ENCODE measurements around the gene KIRREL3.

The KIRREL3 gene

GRCh38 chr11:126840975-126841374 is 159.6 kb downstream of the KIRREL3 start:
- DNase-seq (ENCODE audit: low read depth), result no peak
- H3K4me3 ChIP-seq (ENCODE audit: control insufficient read depth, low read depth, low read length), result no peak overlapping the region
- TF ChIP-seq CTCF (IDR thresholded peaks at IDR 0.05; ENCODE audit: control insufficient read depth, insufficient read depth, low read depth, low read length, missing control alignments), result no peak

GRCh38 chr11:126840201-126840886 is 160.2 kb downstream of the KIRREL3 start:
- no peak overlapping the region for H3K4me3 ChIP-seq (ENCODE audit: control insufficient read depth, low read depth, low read length)
- TF ChIP-seq CTCF (IDR thresholded peaks at IDR 0.05; ENCODE audit: control insufficient read depth, insufficient read depth, low read depth, low read length, missing control alignments), result no peak
- DNase-seq (ENCODE audit: low read depth), result peak; percentile 52

DNA sequence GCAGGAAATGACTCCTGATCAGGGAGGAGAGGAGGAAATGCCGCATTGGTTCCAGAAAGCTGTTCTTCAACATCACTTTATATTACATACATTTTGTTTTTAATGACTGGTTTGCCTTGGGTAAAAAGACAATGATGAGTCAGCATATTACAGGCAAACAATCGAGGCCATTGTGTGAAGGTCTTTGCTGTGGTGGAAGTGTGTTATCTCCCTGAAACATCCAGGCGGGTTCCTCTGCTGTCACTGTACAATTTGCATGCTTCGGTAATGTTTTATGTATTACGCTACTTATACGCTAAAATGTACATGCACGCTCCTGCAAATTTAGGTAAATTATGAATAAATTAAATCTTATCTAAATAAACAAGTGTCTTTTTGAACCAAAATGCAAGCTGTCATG is 161.1 kb downstream of the KIRREL3 start:
- no peak overlapping the region for H3K4me3 ChIP-seq (ENCODE audit: control insufficient read depth, low read depth, low read length)
- DNase-seq (ENCODE audit: low read depth), result no peak
- TF ChIP-seq CTCF (IDR thresholded peaks at IDR 0.05; ENCODE audit: control insufficient read depth, insufficient read depth, low read depth, low read length, missing control alignments), result no peak

DNA sequence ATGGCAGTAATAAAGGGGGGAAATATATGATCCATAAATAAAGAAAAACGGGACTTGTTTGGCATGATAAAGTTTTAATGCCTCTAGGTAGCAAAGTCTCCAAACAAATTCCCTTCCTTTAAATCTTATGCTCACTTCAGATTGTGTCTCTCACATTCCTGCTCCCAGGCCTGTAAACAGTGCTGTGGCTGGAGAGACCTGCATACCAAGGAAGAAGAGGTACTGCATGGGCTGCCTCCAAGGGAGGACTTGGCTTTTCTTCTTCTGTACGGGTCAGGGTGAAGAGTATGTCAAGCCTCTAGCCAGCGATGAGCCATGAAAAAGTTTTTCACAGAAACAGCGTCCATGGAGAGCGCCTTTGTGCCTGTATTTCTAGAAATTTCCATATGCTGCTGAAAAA is 161.8 kb downstream of the KIRREL3 start:
- DNase-seq (ENCODE audit: low read depth), result no peak
- H3K4me3 ChIP-seq (ENCODE audit: control insufficient read depth, low read depth, low read length), result no peak overlapping the region
- no peak for TF ChIP-seq CTCF (IDR thresholded peaks at IDR 0.05; ENCODE audit: control insufficient read depth, insufficient read depth, low read depth, low read length, missing control alignments)

DNA sequence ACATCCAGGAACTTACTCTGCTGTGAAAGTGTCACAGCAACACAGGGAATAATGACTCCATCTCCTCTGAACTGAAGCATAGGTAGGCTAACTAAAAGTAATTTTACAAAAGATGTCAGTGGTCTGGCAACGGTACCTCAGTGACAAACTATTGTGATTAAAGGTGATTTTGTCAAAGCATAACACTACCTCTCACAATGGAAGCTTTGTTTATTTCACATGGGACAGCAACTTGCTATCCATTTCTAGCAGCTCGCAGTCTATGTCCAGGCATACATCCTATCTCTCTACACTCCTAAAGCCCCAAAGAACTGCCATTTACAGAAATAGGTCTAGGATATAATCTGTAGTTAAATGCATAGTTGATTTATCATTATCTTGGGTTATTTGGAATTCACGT is 163.0 kb downstream of the KIRREL3 start:
- no peak for TF ChIP-seq CTCF (IDR thresholded peaks at IDR 0.05; ENCODE audit: control insufficient read depth, insufficient read depth, low read depth, low read length, missing control alignments)
- no peak for DNase-seq (ENCODE audit: low read depth)
- H3K4me3 ChIP-seq (ENCODE audit: control insufficient read depth, low read depth, low read length), result no peak overlapping the region

- no peak overlapping the region for H3K4me3 ChIP-seq (ENCODE audit: control insufficient read depth, low read depth, low read length)
- no peak for DNase-seq (ENCODE audit: low read depth)
- TF ChIP-seq CTCF (IDR thresholded peaks at IDR 0.05; ENCODE audit: control insufficient read depth, insufficient read depth, low read depth, low read length, missing control alignments), result no peak
These were observed 166.0 kb downstream of the KIRREL3 start for GRCh38 chr11:126834573-126834972.
